Rectal smooth muscle tissue (tissue), 1 donor: Measurements from ENCODE around the gene ALDH16A1.
"Not testable (repeated sequence)": the region's sequence is repeated elsewhere in the genome, so short reads cannot be mapped to it uniquely, and the experiment has no call there.

ENCODE experiments used
- H3K27ac ChIP-seq: one replicate; pipeline ENCODE4 v1.7.0; 2013; ENCODE audit warnings: low read depth, low read length, inconsistent platforms
- H3K27me3 ChIP-seq: one replicate; pipeline ENCODE4 v1.7.0; 2013; ENCODE audit warnings: low read length; ENCODE audit not compliant: control insufficient read depth, insufficient read depth
- H3K36me3 ChIP-seq: one replicate; pipeline ENCODE4 v1.7.0; 2013; ENCODE audit warnings: low read length; ENCODE audit not compliant: control insufficient read depth, insufficient read depth
- H3K4me1 ChIP-seq: one replicate; pipeline ENCODE4 v1.7.0; 2013; ENCODE audit warnings: low read length; ENCODE audit not compliant: control insufficient read depth, insufficient read depth
- H3K4me3 ChIP-seq: one replicate; pipeline ENCODE4 v1.7.0; 2013; ENCODE audit warnings: low read length
- H3K9ac ChIP-seq: one replicate; pipeline ENCODE4 v1.7.0; 2013; ENCODE audit warnings: low read length

ALDH16A1 gene

DNA sequence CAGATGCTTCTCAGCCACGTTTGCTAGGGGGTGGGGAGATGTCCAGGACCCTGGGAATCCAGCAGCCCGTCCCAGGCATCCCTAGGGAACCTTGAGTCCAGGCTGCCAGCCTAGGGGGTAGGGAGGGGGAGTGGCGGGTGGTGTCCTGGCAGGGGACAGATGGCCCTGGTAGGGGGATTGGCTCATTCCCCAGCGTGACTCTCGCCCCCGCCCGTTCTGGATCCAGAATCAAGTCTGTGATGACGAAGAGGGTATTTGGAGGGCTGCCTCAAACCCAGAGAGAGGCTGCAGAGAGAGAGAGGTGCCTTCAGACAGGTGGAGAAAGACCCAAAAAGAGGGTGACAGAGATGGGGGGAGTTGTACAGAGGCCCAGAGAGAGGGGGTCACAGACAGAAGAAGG, 15.8 kb upstream of the ALDH16A1 start:
- H3K27ac ChIP-seq = no peak overlapping the region
- H3K36me3 ChIP-seq = no peaks in the 10 kb centered on the region

DNA sequence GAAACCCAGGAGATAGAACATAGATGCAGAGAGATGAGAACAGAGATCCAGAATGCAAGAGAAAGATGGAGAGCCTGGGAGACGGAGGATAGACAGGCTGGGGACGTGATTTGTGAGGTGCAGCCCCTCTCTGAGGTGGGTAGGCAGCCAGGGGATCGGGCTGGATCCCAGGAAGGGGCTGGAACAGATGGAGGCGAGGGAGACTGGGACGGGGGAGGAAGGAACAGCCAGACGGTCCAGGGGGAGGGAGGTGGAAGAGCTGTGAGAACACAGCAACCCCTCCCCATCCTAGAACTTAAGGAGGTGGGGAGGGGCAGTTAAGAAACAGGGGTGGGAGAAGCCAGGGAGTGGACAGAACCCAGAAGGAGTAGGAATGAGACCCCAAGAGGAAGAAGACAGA, 14.8 kb upstream of the ALDH16A1 start:
- Histone ChIP-seq H3K27me3 (peaks cover 54% of the 10 kb centered on the region), H3K4me1 (no peaks in the 10 kb centered on the region), H3K27ac (no peak overlapping the region), H3K9ac (no peak overlapping the region), H3K4me3 (no peak overlapping the region), H3K36me3 (no peaks in the 10 kb centered on the region)

More for the DNA sequence above, 15.8 kb upstream of the ALDH16A1 start:
- peaks cover 63% of the 10 kb centered on the region for H3K27me3 ChIP-seq
- H3K9ac ChIP-seq = no peak overlapping the region
- no peaks in the 10 kb centered on the region for H3K4me1 ChIP-seq
- H3K4me3 ChIP-seq = no peak overlapping the region

DNA sequence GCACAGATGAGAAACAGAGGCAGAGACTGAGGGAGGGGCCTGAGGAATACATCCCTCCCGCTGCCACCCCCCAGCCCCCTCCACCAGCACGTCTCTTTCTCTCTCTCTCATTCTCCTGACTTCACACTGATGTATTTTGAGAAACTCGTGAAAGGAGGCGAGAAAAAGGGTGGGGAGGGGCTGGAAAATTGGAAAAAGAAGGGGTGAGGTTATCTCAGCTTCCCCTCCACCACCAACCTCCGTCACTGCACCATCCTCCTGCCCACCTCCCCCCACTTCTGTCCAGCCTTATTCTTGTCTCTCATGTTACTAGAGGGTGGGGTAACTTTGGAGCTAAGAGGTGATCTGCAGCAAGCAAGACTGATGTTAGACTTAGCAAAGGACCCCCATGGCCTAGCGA, 13.2 kb upstream of the ALDH16A1 start:
- H3K9ac ChIP-seq = no peak overlapping the region
- no peaks in the 10 kb centered on the region for H3K4me1 ChIP-seq
- peaks cover 45% of the 10 kb centered on the region for H3K27me3 ChIP-seq
- H3K36me3 ChIP-seq = no peaks in the 10 kb centered on the region
- no peak overlapping the region for H3K4me3 ChIP-seq
- no peak overlapping the region for H3K27ac ChIP-seq

DNA sequence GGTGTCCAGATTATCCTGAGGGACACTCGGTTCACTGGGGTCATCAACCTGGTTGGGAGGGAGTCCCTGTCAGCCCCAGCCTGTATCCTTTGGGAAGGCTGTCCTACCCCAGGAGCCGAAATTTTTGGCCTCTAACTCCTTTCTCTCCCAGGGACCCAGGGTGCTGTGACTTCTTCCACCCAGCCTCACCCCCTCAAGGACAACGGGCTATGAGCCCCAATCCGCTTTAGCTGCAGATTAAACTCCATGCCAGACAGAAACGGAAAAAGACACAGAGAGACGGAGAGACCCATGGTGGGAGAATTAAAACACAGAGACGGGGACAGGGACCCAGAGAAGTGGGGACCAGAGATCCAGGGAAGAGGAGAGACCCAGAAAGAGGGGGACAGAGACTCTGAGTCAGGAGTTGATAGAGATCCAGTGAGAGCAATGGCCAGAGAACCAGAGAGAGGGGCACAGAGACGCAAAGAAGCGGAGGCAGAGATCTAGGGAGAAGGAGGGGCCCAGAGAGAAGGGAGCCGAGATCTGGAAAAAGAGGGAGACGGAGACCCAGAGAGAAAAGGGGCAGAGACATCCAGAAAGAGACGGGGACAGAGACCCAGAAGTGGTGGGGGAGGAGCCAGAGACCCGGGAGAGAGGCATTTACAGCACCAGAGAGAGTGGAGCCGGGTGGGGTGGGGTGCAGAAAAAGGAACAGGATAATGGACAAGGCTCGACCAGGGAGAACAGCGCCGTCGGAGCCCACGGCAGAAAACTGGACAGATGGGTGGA, 12.4 kb upstream of the ALDH16A1 start:
- Histone ChIP-seq H3K27me3 (peaks cover 37% of the 10 kb centered on the region), H3K9ac (no peak overlapping the region), H3K4me3 (peak overlapping the region; percentile 32), H3K36me3 (no peaks in the 10 kb centered on the region), H3K4me1 (no peaks in the 10 kb centered on the region), H3K27ac (no peak overlapping the region)

DNA sequence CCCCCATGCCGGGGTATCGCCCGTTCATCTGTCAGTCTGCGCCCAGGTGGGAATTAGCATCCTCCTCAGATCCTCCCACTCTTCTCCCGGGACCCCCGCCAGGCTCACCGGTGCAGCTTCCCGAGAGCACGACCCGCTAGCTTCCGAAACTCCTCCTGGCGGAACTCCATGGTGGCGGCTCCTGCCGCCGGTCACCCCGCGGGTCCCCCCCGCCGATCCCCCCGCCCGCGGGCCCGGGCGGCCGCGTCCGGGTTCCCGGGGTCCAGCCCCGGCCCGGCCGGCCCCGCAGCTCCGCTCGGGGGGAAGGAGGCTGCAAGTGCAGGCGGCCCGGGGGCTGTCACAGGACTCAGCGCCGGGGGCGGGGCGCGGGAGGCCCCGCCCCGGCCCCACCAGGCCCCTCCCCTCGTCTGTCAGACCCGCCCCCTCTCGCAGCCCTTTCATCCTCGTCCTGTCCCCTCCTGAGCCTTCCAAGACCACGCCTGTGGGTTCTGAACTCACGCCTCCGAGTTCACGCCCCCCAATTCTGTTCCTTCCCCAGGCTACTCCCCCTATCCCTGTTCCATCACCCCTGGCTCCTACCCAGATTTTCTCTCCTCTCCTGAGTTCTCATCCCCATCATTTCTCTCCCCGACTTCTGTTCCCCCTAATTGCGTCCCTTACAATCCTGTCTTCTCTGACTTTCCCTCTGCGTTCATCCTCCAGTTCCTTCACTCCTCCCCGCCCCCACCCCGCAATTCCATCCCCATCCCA, 11.6 kb upstream of the ALDH16A1 start, which contains the start of gene SLC17A7:
Gene SLC17A7 (minus strand): TSS at position 318 of the 750 bp plus-strand sequence. CDS start 148 bp downstream, at position 170.
- Histone ChIP-seq H3K27me3 (peaks cover 31% of the 10 kb centered on the region), H3K4me3 (peak within 1 kb of the TSS; percentile 32), H3K4me1 (no peaks in the 10 kb centered on the region), H3K9ac (no peak within 1 kb of the TSS), H3K36me3 (no peaks in the 10 kb centered on the region), H3K27ac (no peak within 1 kb of the TSS)

DNA sequence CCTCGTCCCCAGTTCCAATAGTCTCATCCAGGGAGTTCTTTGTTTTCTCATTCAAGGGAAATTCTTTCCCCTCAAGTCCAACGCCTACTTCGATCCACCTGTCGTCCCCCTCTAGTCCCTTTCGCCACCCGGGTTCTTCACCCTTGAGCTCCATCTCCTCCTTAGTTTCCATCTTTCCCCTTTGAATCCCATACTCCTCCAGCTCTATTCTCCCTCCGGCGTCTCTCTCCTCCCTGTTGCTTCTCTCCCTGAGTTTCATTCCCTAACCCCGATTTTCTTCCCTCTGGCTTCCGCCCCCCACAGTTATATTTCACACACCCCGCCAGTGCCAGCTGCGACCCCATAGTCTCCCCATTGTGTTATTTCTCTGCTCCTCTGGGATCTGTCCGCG, 11.1 kb upstream of the ALDH16A1 start:
- H3K9ac ChIP-seq = no peak overlapping the region
- no peaks in the 10 kb centered on the region for H3K36me3 ChIP-seq
- no peak overlapping the region for H3K27ac ChIP-seq
- no peak overlapping the region for H3K4me3 ChIP-seq
- no peaks in the 10 kb centered on the region for H3K4me1 ChIP-seq
- H3K27me3 ChIP-seq = peaks cover 27% of the 10 kb centered on the region

DNA sequence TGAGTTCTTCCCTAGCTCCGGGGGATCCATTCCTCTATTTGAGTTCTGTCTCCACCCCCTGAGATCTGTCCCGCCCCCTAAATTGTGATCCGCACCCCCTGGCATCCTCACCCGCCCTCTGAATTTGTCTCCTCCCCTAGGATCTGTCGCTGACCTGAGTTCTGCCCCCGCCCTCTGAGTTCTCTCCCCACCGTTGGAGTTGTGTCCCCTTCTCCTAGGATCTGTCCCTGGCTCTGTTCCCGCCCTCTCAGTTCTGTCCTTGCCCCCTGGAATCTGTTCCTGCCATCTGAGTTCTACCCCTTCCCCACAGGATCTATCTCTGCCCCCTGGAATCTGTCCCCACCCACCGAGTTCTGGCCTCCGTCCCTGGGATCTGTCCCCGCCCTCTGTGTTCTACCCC, 10.7 kb upstream of the ALDH16A1 start:
- H3K4me3 ChIP-seq = no peak overlapping the region
- peaks cover 25% of the 10 kb centered on the region for H3K27me3 ChIP-seq
- no peak overlapping the region for H3K9ac ChIP-seq
- no peak overlapping the region for H3K27ac ChIP-seq
- H3K4me1 ChIP-seq = no peaks in the 10 kb centered on the region
- no peaks in the 10 kb centered on the region for H3K36me3 ChIP-seq

DNA sequence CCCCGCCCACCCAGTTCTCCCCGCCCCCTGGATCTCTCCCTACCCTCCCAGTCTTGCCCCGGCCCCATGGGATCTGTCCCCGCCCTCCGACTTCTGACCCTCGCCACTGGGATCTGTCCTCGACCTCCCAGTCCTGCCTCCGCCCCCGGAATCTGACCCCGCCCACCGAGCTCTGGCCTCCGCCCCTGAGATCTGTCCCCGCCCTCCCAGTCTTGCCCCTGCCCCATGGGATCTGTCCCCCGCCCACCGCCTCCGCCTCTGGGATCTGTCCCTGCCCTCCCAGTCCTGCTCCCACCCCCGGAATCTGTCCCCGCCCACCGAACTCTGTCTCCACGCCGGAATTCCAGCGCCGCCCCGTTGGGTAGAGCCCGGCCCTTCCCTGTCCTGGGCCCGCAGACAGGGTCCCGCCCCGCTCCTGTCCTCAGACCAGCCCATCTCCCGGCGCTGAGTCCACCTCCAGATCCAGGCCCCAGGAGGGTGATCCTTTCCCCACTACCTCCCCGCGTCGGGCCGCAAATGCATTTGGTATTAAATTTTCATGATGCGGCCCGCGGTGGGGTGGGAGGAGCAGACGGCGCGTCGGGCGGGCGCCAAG, 10.2 kb upstream of the ALDH16A1 start:
- H3K9ac ChIP-seq = no peak overlapping the region
- peaks cover 25% of the 10 kb centered on the region for H3K27me3 ChIP-seq
- H3K4me1 ChIP-seq = no peaks in the 10 kb centered on the region
- peak overlapping the region; percentile 70 for H3K4me3 ChIP-seq
- no peaks in the 10 kb centered on the region for H3K36me3 ChIP-seq
- H3K27ac ChIP-seq = peak overlapping the region; percentile 0

DNA sequence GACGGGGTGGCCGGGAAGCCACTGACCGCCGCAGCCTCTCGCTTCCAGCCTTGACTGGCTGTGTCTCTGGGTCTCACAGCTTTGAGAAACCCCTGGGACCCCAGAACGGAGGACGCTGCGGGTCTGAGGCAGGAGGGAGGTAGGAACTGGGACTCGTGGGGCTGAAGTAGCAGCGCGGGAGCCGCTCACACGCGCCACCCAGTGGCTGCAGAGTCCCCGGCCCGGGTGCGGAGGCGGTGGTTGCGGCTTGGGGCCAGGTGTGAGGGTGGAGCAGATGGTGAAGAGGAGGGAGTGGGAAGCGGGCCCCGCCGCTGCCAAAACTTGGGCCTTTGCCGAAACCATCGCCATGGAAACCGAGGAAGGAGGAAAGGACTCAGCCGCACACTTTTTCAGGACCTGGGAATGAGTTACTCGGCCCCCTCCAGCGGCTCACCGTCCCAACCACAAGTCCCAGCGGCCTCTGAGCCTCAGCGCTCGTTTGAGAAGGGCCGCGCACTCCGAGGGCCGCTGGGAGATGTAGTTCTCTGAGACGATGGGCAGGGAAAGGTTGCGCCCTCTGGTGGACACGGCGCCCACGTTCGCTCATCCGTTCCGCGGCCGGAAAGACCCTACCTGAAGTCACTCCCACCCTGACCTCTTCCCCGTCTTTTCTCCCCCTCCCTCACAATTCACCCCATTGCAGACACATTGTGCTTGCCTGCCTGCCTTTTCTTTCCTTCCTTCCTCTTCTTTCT, 9.5 kb upstream of the ALDH16A1 start:
- peak overlapping the region; percentile 70 for H3K4me3 ChIP-seq

DNA sequence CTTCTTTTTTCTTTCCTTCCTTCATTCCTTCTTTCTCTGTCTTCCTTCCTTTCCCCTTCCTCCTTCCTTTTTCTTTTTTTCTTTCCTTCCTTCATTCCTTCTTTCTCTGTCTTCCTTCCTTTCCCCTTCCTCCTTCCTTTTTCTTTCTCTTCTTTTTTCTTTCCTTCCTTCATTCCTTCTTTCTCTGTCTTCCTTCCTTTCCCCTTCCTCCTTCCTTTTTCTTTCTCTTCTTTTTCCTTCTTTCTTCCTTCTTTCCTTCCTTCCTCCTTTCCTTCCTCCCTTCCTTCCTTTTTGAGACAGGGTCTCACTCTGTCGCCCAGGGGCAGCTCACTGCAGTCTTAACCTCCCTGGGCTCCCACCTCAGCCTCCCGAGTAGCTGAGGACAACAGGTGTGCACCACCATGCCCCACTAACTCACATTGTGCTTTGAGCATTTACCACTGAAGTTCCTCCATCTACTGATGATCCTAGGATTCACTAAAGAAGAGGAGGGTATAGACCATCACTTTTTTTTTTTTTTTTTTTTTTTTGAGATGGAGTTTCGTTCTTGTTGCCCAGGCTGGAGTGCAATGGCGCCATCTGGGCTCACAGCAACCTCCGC, 8.8 kb upstream of the ALDH16A1 start:
- H3K27me3 ChIP-seq = peaks cover 20% of the 10 kb centered on the region
- not testable (repeated sequence) for H3K4me3 ChIP-seq, H3K36me3 ChIP-seq, H3K27ac ChIP-seq, H3K4me1 ChIP-seq, H3K9ac ChIP-seq

More for the DNA sequence above, 9.5 kb upstream of the ALDH16A1 start:
- Histone ChIP-seq H3K36me3 (no peaks in the 10 kb centered on the region), H3K27ac (peak overlapping the region; percentile 0), H3K4me1 (no peaks in the 10 kb centered on the region), H3K27me3 (peaks cover 22% of the 10 kb centered on the region), H3K9ac (no peak overlapping the region)

DNA sequence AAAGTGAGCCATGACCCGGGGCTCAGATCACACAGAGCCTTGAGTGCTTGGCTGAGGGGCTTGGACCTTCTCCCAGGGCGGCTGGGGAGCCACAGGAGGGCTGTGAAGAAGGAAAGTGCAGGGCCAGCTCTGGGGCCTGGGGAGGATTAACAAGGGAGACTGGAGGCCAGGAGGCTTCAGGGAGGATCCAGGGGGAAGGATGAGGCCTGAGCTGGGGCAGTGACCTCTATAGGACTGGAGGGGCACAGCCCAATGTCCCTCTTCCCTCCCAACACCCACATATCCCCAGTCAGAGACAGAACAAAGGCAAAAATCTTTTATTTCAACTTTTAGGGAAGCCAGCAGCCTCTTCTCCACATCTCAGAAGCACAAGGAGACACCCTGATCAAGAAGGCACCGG, 7.0 kb upstream of the ALDH16A1 start:
- no peak overlapping the region for H3K27ac ChIP-seq
- H3K9ac ChIP-seq = no peak overlapping the region
- no peaks in the 10 kb centered on the region for H3K4me1 ChIP-seq
- peaks cover 5% of the 10 kb centered on the region for H3K27me3 ChIP-seq
- H3K4me3 ChIP-seq = no peak overlapping the region
- H3K36me3 ChIP-seq = no peaks in the 10 kb centered on the region
